Endothelial cell of umbilical vein (primary cell): ENCODE measurements around the gene ECHDC1. TPM values are rescaled to one million over a fixed set of nuclear protein-coding genes. Genes with fewer than 3 reads are reported as not detected.

Experiments
- BruUV-seq: library from RNA; stranded (reverse); fragments of 400-500 nt; replicated peaks from 2 replicates; lab custom pipeline; 2021; lab: Mats Ljungman, UMichigan
- CTCF ChIA-PET: fragments of 300-600, 350-600 bp; sonication (Branson Sonifier 250); formaldehyde crosslinking; loops from one replicate; lab custom pipeline; 2021; ENCODE audit warnings: antibody characterized with exemption, inconsistent platforms; lab: Charles Lee
- POLR2A ChIA-PET: fragments of 300-600, 350-600 bp; sonication (Branson Sonifier 250); formaldehyde crosslinking; loops from one replicate; lab custom pipeline; 2021; ENCODE audit warnings: antibody characterized with exemption, inconsistent platforms; lab: Charles Lee
- DNase-seq: peaks from one replicate; pipeline ENCODE4 v3.0.0-alpha.2; 2011; ENCODE audit warnings: low read depth, low spot score
- FAIRE-seq: peaks from 2 replicates; lab custom pipeline; 2011; peaks lifted over from hg19 to GRCh38; lab: Jason Lieb, UNC
- H2AFZ ChIP-seq: 2 replicates; pipeline ENCODE4 v1.6.0; 2012; ENCODE audit warnings: low read depth, low read length, control low read depth, inconsistent platforms
- H3K27ac ChIP-seq: 2 replicates; pipeline ENCODE4 v1.5.1; 2011; ENCODE audit warnings: low read depth, mild to moderate bottlenecking, control low read depth, low read length, moderate library complexity; ENCODE audit not compliant: insufficient read depth
- H3K27me3 ChIP-seq, 2 experiments: 2 replicates each; pipeline versions ENCODE4 v1.6.0 to v1.6.1; 2011; ENCODE audit warnings: low read length in 2 of 2, mixed read lengths in 1 of 2; ENCODE audit not compliant: control insufficient read depth in 2 of 2, insufficient read depth in 2 of 2
- H3K36me3 ChIP-seq, 2 experiments: 2 replicates in 1 of 2; 3 replicates in 1 of 2; pipeline ENCODE4 v1.5.1; 2011; ENCODE audit warnings: low read length in 2 of 2, mild to moderate bottlenecking in 1 of 2, moderate library complexity in 1 of 2; ENCODE audit not compliant: control insufficient read depth in 2 of 2, insufficient read depth in 2 of 2; ENCODE audit errors: extremely low read depth in 1 of 2
- H3K4me1 ChIP-seq: 3 replicates; pipeline ENCODE4 v1.5.1; 2011; ENCODE audit warnings: mild to moderate bottlenecking, low read length; ENCODE audit not compliant: control insufficient read depth, insufficient read depth; ENCODE audit errors: extremely low read depth
- H3K4me2 ChIP-seq: 2 replicates; pipeline ENCODE4 v1.6.1; 2011; ENCODE audit warnings: low read length, control low read depth, mixed read lengths; ENCODE audit not compliant: insufficient read depth
- H3K4me3 ChIP-seq, 3 experiments: fragments of 200-600 bp in 1 of 3; sonication (generic), shearing (Covaris generic) in 1 of 3; replicated peaks in 1 of 3; 2 replicates each; pipeline ENCODE4 v1.5.1; 2011 to 2016; ENCODE audit warnings: control low read depth in 3 of 3, low read length in 3 of 3, mild to moderate bottlenecking in 2 of 3, inconsistent platforms in 1 of 3, low read depth in 1 of 3, moderate library complexity in 1 of 3; ENCODE audit not compliant: insufficient read depth in 1 of 3
- H3K79me2 ChIP-seq: 2 replicates; pipeline ENCODE4 v1.6.0; 2012; ENCODE audit warnings: low read length, inconsistent platforms; ENCODE audit not compliant: control insufficient read depth, insufficient read depth
- H3K9ac ChIP-seq: replicated peaks from 2 replicates; pipeline ENCODE3; 2011; ENCODE audit warnings: low read length, control low read depth; ENCODE audit not compliant: insufficient read depth; ENCODE audit errors: extremely low read depth
- H3K9me1 ChIP-seq: replicated peaks from 3 replicates; pipeline ENCODE4 v1.6.0; 2011; ENCODE audit warnings: mild to moderate bottlenecking, low read length; ENCODE audit not compliant: control insufficient read depth, insufficient read depth; ENCODE audit errors: extremely low read depth
- H3K9me3 ChIP-seq: replicated peaks from 2 replicates; pipeline ENCODE4 v1.5.1; 2012; ENCODE audit warnings: low read length, inconsistent platforms; ENCODE audit not compliant: control insufficient read depth, insufficient read depth
- H4K20me1 ChIP-seq: replicated peaks from 2 replicates; pipeline ENCODE3; 2011; ENCODE audit warnings: mild to moderate bottlenecking, low read length; ENCODE audit not compliant: control insufficient read depth, insufficient read depth; ENCODE audit errors: extremely low read depth
- EZH2 ChIP-seq: IDR thresholded peaks from 2 replicates; pipeline ENCODE4 v1.6.1; 2012; ENCODE audit warnings: borderline replicate concordance, low read depth, mild to moderate bottlenecking, moderate library complexity, low read length, inconsistent platforms; ENCODE audit not compliant: severe bottlenecking
- FOS ChIP-seq: IDR thresholded peaks from 2 replicates; pipeline ENCODE4 v1.6.1; 2011; ENCODE audit warnings: mild to moderate bottlenecking, low read length, moderate library complexity, borderline replicate concordance; ENCODE audit not compliant: insufficient read depth
- GATA2 ChIP-seq: IDR thresholded peaks from 2 replicates; pipeline ENCODE4 v1.7.0; 2011; ENCODE audit warnings: low read depth, mild to moderate bottlenecking, moderate library complexity, mixed read lengths, low read length; ENCODE audit not compliant: insufficient read length, insufficient read depth
- JUN ChIP-seq: IDR thresholded peaks from 2 replicates; pipeline ENCODE4 v1.6.1; 2011; ENCODE audit warnings: borderline replicate concordance, low read depth; ENCODE audit not compliant: insufficient read length, insufficient read depth
- MAX ChIP-seq: IDR thresholded peaks from 2 replicates; pipeline ENCODE4 v1.6.1; 2011; ENCODE audit not compliant: insufficient read depth, insufficient read length
- MYC ChIP-seq: IDR thresholded peaks from one replicate; pipeline ENCODE4 v1.6.1; 2011; ENCODE audit warnings: mild to moderate bottlenecking, low read depth, low read length
- POLR2A ChIP-seq: IDR thresholded peaks from 2 replicates; pipeline ENCODE4 v1.6.1; 2012; ENCODE audit warnings: low read depth, mild to moderate bottlenecking, control low read depth, low read length
- POLR2AphosphoS5 ChIP-seq: IDR thresholded peaks from 2 replicates; pipeline ENCODE4 v1.6.1; 2012; ENCODE audit warnings: low read depth, mild to moderate bottlenecking, control low read depth, low read length, moderate library complexity; ENCODE audit not compliant: insufficient read depth
- dilution Hi-C: fragments of 300-500 bp; cut with MboI; formaldehyde crosslinking; loops from one replicate; pipeline ENCODE4 v1.15.0; 2019; ENCODE audit warnings: low sequenced_read_pairs; ENCODE audit not compliant: extremely low pct_ligation_motif_present
- intact Hi-C: fragments of 100-400 bp; cut with micrococcal nuclease; formaldehyde crosslinking; loops from one replicate; pipeline ENCODE4 v1.10.0; 2022
- polyA plus RNA-seq, 4 experiments: library from polyadenylated mRNA; depleted of rRNA in 3 of 4; stranded (reverse) in 3 of 4; unstranded in 1 of 4; fragments of >200 nt; gene quantifications; 2 replicates each; pipeline versions ENCODE4 v1.2.1 to v1.2.3, GENCODE V29; 2011 to 2012; ENCODE audit warnings: missing spikeins in 1 of 4
- total RNA-seq: library from RNA; stranded (reverse); gene quantifications from 2 replicates; pipeline ENCODE4 v1.2.3, GENCODE V29; 2021
- TF ChIP-seq, protein P1 (sequence below), 2 donors: IDR thresholded peaks; 1 replicate in 1 of 2; 2 replicates in 1 of 2; pipeline ENCODE4 v1.5.1; 2011; ENCODE audit warnings: low read length in 2 of 2, mild to moderate bottlenecking in 2 of 2, moderate library complexity in 2 of 2, control low read depth in 1 of 2, inconsistent platforms in 1 of 2, low read depth in 1 of 2; ENCODE audit not compliant: insufficient read depth in 1 of 2; ENCODE audit errors: extremely low read depth in 1 of 2

The ECHDC1 gene
- total and polyA plus RNA-seq, 2 donors (not counting 3 experiments of a cell fraction or from before 2014, with no cell fraction given), result 8.1 to 36.8 TPM

DNA sequence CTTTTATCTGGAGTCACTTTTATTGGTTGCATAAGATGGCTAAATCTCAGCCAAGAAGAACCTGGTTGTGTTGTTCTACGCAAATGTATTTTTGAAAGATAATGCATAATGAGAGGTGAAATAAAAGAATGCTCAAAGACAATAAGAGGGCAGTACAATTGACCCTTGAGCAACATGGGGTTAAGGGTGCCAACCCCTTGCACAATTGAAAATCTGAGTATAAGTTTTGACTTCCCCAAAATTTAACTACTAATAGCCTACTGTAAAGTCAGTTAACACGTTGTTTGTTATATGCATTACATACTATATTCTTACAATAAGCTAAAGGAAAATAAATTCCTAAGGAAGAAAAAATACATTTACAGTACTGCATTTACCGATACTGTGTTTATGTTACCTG, 70.8 kb downstream of the ECHDC1 start:
- H3K9me1 ChIP-seq, result no peaks in the 10 kb centered on the region
- CTCF ChIA-PET, result interaction anchor here (1.2 kb wide), 1 partner anchor 21 kb away, joined by 3 read pairs; no protein-coding TSS in a partner anchor
- DNase-seq (no peak), FAIRE-seq (no peak)
- BruUV-seq, result no TSS peak
- H3K9ac ChIP-seq, result no peak overlapping the region
- POLR2A ChIA-PET, result no interaction called here
- H3K4me3 ChIP-seq, result no peak overlapping the region
- TF ChIP-seq MAX (no peak), EZH2 (no peak), FOS (no peak), MYC (no peak), GATA2 (no peak), JUN (no peak), POLR2AphosphoS5 (no peak), POLR2A (no peak)
- TF ChIP-seq, protein P1, sequence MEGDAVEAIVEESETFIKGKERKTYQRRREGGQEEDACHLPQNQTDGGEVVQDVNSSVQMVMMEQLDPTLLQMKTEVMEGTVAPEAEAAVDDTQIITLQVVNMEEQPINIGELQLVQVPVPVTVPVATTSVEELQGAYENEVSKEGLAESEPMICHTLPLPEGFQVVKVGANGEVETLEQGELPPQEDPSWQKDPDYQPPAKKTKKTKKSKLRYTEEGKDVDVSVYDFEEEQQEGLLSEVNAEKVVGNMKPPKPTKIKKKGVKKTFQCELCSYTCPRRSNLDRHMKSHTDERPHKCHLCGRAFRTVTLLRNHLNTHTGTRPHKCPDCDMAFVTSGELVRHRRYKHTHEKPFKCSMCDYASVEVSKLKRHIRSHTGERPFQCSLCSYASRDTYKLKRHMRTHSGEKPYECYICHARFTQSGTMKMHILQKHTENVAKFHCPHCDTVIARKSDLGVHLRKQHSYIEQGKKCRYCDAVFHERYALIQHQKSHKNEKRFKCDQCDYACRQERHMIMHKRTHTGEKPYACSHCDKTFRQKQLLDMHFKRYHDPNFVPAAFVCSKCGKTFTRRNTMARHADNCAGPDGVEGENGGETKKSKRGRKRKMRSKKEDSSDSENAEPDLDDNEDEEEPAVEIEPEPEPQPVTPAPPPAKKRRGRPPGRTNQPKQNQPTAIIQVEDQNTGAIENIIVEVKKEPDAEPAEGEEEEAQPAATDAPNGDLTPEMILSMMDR (IDR thresholded peaks at IDR 0.05; ENCODE audit: extremely low read depth in 1 of 2, insufficient read depth in 1 of 2, low read depth in 1 of 2, low read length in 2 of 2), result no peak
- peaks cover 90% of the 10 kb centered on the region for H3K79me2 ChIP-seq
- H3K9me3 ChIP-seq, result no peaks in the 10 kb centered on the region
- no peak overlapping the region for H3K27ac ChIP-seq
- H3K4me2 ChIP-seq, result no peak overlapping the region
- H2AFZ ChIP-seq, result no peak overlapping the region
- H4K20me1 ChIP-seq, result peaks cover 25% of the 10 kb centered on the region
- intact Hi-C loops, result no loop called here
- no peaks in the 10 kb centered on the region for H3K27me3 ChIP-seq
- H3K36me3 ChIP-seq, result no peaks in the 10 kb centered on the region
- dilution Hi-C loops, result no loop called here
- H3K4me1 ChIP-seq, result peaks cover 20% of the 10 kb centered on the region
